GM12878 (cell line): ENCODE measurements around the gene LCN1. TPM values are rescaled to one million over a fixed set of nuclear protein-coding genes. Genes with fewer than 3 reads are reported as not detected.
A peak's percentile ranks its signal among the peaks of the same experiment; 100 is the strongest.

Source experiments
- BCLAF1 ChIP-seq: fragments of 450-650 bp; IDR thresholded peaks from 2 replicates; pipeline ENCODE4 v1.6.1; 2017; ENCODE audit warnings: antibody characterized with exemption, mild to moderate bottlenecking, moderate library complexity
- BHLHE40 ChIP-seq, 2 experiments: fragments of 450-650 bp in 1 of 2; IDR thresholded peaks; 2 replicates each; pipeline ENCODE4 v1.6.1; 2011 to 2017; ENCODE audit warnings: low read depth in 2 of 2, borderline replicate concordance in 1 of 2, improper control_type of control experiment in 1 of 2, low read length in 1 of 2, mild to moderate bottlenecking in 1 of 2
- CHD2 ChIP-seq: IDR thresholded peaks from 2 replicates; pipeline ENCODE4 v1.6.1; 2011; ENCODE audit warnings: low read depth, low read length, improper control_type of control experiment, borderline replicate concordance
- CREB1 ChIP-seq: IDR thresholded peaks from 2 replicates; pipeline ENCODE4 v1.6.1; 2012; ENCODE audit warnings: low read depth, mild to moderate bottlenecking, inconsistent platforms
- EED ChIP-seq: sonication (generic); IDR thresholded peaks from 2 replicates; pipeline ENCODE4 v1.6.1; 2016; ENCODE audit warnings: antibody characterized with exemption, low read depth
- EGR1 ChIP-seq, 2 experiments: IDR thresholded peaks; 1 replicate in 1 of 2; 2 replicates in 1 of 2; pipeline ENCODE4 v1.6.1; 2011 to 2012; ENCODE audit warnings: low read depth in 2 of 2, low read length in 2 of 2, borderline replicate concordance in 1 of 2, mild to moderate bottlenecking in 1 of 2, moderate library complexity in 1 of 2
- EZH2 ChIP-seq: IDR thresholded peaks from 2 replicates; pipeline ENCODE4 v1.6.1; 2012; ENCODE audit warnings: low read depth, mild to moderate bottlenecking, control low read depth, inconsistent platforms, low read length, borderline replicate concordance; ENCODE audit not compliant: control insufficient read depth
- JUND ChIP-seq: IDR thresholded peaks from 2 replicates; pipeline ENCODE4 v1.6.1; 2012; ENCODE audit warnings: low read depth, mild to moderate bottlenecking, low read length, improper control_type of control experiment, moderate library complexity
- NBN ChIP-seq: fragments of 450-650 bp; IDR thresholded peaks from 2 replicates; pipeline ENCODE4 v1.6.1; 2016
- NFYA ChIP-seq: IDR thresholded peaks from 2 replicates; pipeline ENCODE4 v1.6.1; 2011; ENCODE audit warnings: low read depth, mild to moderate bottlenecking, low read length, improper control_type of control experiment, borderline replicate concordance
- NR2F1 ChIP-seq: fragments of 450-650 bp; conservative IDR thresholded peaks from 2 replicates; pipeline ENCODE4 v1.6.1; 2017; ENCODE audit warnings: mild to moderate bottlenecking
- PAX8 ChIP-seq: fragments of 450-650 bp; IDR thresholded peaks from 2 replicates; pipeline ENCODE4 v1.6.1; 2017; ENCODE audit warnings: mild to moderate bottlenecking, moderate library complexity
- POLR2A ChIP-seq: IDR thresholded peaks from 2 replicates; pipeline ENCODE4 v1.6.1; 2011; ENCODE audit warnings: low read depth, mild to moderate bottlenecking, low read length
- POLR2AphosphoS5 ChIP-seq: IDR thresholded peaks from 2 replicates; pipeline ENCODE4 v1.6.1; 2011; ENCODE audit warnings: mild to moderate bottlenecking, low read length, inconsistent platforms
- RAD21 ChIP-seq: IDR thresholded peaks from 2 replicates; pipeline ENCODE4 v1.6.1; 2011; ENCODE audit warnings: mild to moderate bottlenecking, low read depth, low read length, moderate library complexity; ENCODE audit not compliant: insufficient read depth
- RBBP5 ChIP-seq: fragments of 200-600 bp; sonication (generic); conservative IDR thresholded peaks from 2 replicates; pipeline ENCODE4 v1.6.1; 2016
- SKIL ChIP-seq: fragments of 450-650 bp; IDR thresholded peaks from 2 replicates; pipeline ENCODE4 v1.6.1; 2017; ENCODE audit warnings: mild to moderate bottlenecking, low read depth, inconsistent platforms; ENCODE audit not compliant: poor library complexity, severe bottlenecking
- SP1 ChIP-seq: IDR thresholded peaks from one replicate; pipeline ENCODE4 v1.6.1; 2011; ENCODE audit warnings: low read depth, low read length
- SREBF1 ChIP-seq: IDR thresholded peaks from 2 replicates; pipeline ENCODE4 v1.6.1; 2012; ENCODE audit warnings: mild to moderate bottlenecking, low read length
- SREBF2 ChIP-seq: IDR thresholded peaks from 2 replicates; pipeline ENCODE4 v1.6.1; 2012; ENCODE audit warnings: mild to moderate bottlenecking, low read length
- SUPT20H ChIP-seq: IDR thresholded peaks from 2 replicates; pipeline ENCODE4 v1.6.1; 2011; ENCODE audit warnings: low read depth, mild to moderate bottlenecking, low read length, moderate library complexity, borderline replicate concordance; ENCODE audit not compliant: control insufficient read depth
- TCF12 ChIP-seq: IDR thresholded peaks from 2 replicates; pipeline ENCODE4 v1.6.1; 2011; ENCODE audit warnings: low read depth, mild to moderate bottlenecking, low read length
- USF2 ChIP-seq: IDR thresholded peaks from 2 replicates; pipeline ENCODE4 v1.6.1; 2011; ENCODE audit warnings: low read depth, low read length, improper control_type of control experiment, borderline replicate concordance
- ZNF217 ChIP-seq: fragments of 450-650 bp; IDR thresholded peaks from 2 replicates; pipeline ENCODE4 v1.6.1; 2017; ENCODE audit warnings: antibody characterized with exemption, mild to moderate bottlenecking
- ZNF24 ChIP-seq: fragments of 450-650 bp; IDR thresholded peaks from 2 replicates; pipeline ENCODE4 v1.6.1; 2017; ENCODE audit warnings: antibody characterized with exemption, mild to moderate bottlenecking
- ZZZ3 ChIP-seq: IDR thresholded peaks from 2 replicates; pipeline ENCODE4 v1.6.1; 2011; ENCODE audit warnings: low read depth; ENCODE audit not compliant: control insufficient read depth, insufficient read length
- polyA plus RNA-seq, 11 experiments: library from polyadenylated mRNA; depleted of rRNA in 4 of 11; unstranded in 6 of 11; stranded (reverse) in 5 of 11; fragments of >200 nt; fragmentation: Nextera tagmentation in 4 of 11; fragmentation: Illumina TruSeq in 1 of 11; extraction: Ambion mirVana in 4 of 11; extraction: Trizol in 1 of 11; gene quantifications; 1 replicate in 1 of 11; 2 replicates in 10 of 11; pipeline versions ENCODE4 v1.2.1 to v1.2.3, GENCODE V29; 2011 to 2016; ENCODE audit warnings: inconsistent platforms in 2 of 11, missing spikeins in 2 of 11, low read depth in 1 of 11
- total RNA-seq, 4 experiments: library from RNA; depleted of rRNA in 3 of 4; stranded (reverse); fragments of >200 nt in 3 of 4; fragmentation: Illumina TruSeq in 1 of 4; extraction: Trizol in 1 of 4; gene quantifications; 2 replicates each; pipeline versions ENCODE4 v1.2.1 to v1.2.3, GENCODE V29; 2013 to 2021

Gene LCN1
- total and polyA plus RNA-seq, 10 of the 15 experiments (the other 5 are each of a cell fraction or from before 2014, with no cell fraction given): not detected

GRCh38 chr9:135504262-135505243, 16.7 kb upstream of the LCN1 start (continued):
- TF ChIP-seq ZZZ3 (no peak), SP1 (no peak), EZH2 (no peak), JUND (no peak), NFYA (no peak), BCLAF1 (no peak), RBBP5 (no peak), TCF12 (no peak), BHLHE40 (IDR thresholded peaks at IDR 0.05; ENCODE audit: borderline replicate concordance in 1 of 2, low read depth in 2 of 2, low read length in 1 of 2) (peak; percentile 15 to 53; a peak in 1 of 4 replicates), POLR2A (peak; percentile 65), ZNF24 (no peak), NR2F1 (0 out of 2 replicates have a peak, but pooled peaks have one; percentile 10), PAX8 (no peak), RAD21 (no peak), USF2 (no peak), CREB1 (peak; percentile 35; the same call in 1 of the 2 replicates), EGR1 (IDR thresholded peaks at IDR 0.05; ENCODE audit: borderline replicate concordance in 1 of 2, low read depth in 2 of 2, low read length in 2 of 2) (no peak), POLR2AphosphoS5 (no peak; the same call in 1 of the 2 replicates), SUPT20H (no peak), ZNF217 (no peak), CHD2 (no peak), SKIL (no peak), EED (no peak), SREBF1 (no peak), NBN (no peak), SREBF2 (no peak)
